ENCODE data around the gene MUCL1. TPM values are rescaled to one million over a fixed set of nuclear protein-coding genes. Genes with fewer than 3 reads are reported as not detected.

The MUCL1 gene
- total RNA-seq, 4 donors from 2014 or later, result not detected

DNA sequence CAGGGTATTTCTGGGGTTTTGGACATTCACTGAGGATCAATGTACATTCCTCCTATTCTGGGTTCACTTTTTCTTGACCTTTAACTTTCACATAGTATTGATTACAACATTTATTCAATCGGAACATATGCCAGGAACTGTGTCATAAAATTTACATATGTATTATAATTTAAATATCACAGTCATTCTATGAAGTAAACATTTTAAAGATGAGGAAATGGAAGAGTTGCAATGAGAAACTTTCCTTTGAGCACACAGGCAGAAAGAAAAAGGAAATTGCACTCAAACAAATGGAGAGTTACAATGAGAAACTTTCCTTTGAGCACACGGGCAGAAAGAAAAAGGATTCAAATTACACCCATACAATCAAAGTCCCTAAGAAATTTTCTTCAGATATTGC lies 3.1 kb downstream of the MUCL1 start:
- ATAC-seq (ENCODE audit: low FRiP score) (no peak), DNase-seq (ENCODE audit: low spot score) (no peak)
- TF ChIP-seq, protein P1, sequence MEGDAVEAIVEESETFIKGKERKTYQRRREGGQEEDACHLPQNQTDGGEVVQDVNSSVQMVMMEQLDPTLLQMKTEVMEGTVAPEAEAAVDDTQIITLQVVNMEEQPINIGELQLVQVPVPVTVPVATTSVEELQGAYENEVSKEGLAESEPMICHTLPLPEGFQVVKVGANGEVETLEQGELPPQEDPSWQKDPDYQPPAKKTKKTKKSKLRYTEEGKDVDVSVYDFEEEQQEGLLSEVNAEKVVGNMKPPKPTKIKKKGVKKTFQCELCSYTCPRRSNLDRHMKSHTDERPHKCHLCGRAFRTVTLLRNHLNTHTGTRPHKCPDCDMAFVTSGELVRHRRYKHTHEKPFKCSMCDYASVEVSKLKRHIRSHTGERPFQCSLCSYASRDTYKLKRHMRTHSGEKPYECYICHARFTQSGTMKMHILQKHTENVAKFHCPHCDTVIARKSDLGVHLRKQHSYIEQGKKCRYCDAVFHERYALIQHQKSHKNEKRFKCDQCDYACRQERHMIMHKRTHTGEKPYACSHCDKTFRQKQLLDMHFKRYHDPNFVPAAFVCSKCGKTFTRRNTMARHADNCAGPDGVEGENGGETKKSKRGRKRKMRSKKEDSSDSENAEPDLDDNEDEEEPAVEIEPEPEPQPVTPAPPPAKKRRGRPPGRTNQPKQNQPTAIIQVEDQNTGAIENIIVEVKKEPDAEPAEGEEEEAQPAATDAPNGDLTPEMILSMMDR (IDR thresholded peaks at IDR 0.05), result no peak

DNA sequence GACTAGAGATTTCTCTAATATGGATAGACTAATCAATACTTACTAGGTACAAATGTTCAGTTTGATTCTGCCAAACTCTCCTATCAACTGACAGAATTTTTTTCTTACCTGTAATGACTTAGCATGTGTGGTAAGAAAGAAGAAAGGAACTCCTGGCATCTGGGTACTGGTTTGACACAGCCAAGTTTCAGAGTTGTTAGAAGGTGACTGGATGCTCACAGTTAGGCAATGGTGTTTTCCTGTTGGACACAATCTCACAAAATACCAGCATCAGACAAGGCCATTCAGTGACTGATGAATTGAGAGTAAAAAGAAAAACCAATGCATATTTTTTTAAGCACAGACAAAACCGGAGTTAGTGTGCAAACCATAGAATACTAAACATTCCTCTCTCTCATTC lies 4.2 kb downstream of the MUCL1 start:
- TF ChIP-seq, protein P1 (IDR thresholded peaks at IDR 0.05), result no peak
- DNase-seq (ENCODE audit: low spot score) (no peak), ATAC-seq (ENCODE audit: low FRiP score) (no peak)

DNA sequence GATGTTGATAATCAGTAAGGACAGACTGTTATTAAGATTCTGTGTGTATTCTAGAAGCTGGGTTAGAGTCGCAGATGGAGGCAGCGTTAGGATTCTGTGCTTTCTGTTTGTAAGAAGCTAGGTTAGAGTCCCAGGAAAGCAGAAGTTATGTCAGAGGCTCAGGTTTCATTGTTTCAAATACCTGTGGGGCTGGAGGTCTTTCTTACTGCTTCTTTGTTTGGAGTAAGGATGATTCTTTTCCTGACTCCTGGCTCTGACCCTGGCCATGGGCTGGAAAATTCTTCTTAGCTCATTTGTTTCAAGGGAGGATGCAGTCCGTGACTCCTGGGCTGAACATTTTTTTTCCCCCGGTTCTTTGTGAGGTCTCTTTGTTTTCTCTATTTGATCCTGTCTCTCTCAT lies 5.2 kb downstream of the MUCL1 start:
- TF ChIP-seq, protein P1 (IDR thresholded peaks at IDR 0.05), result no peak
- DNase-seq (ENCODE audit: low spot score) (no peak), ATAC-seq (ENCODE audit: low FRiP score) (no peak)

DNA sequence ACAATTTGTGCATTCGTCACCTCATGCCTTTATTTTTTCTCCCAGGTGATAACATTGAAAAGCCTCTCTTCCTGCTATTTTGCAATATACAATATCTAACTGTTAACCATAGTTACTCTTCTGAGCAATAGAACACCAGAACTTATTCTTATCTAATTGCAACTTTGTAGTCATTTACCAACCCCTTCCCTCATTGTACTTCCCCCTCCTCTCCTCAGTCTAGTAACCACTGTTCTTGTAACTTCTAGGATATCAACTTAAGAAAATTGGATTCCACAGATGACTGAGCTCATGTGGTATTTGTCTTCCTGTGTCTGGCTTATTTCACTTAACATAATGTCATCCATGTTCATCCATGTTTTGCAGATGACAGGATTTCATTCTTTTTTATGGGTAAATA lies 7.6 kb downstream of the MUCL1 start:
- no peak for ATAC-seq (ENCODE audit: low FRiP score)
- no peak for DNase-seq (ENCODE audit: low spot score)
- TF ChIP-seq, protein P1 (IDR thresholded peaks at IDR 0.05), result no peak

DNA sequence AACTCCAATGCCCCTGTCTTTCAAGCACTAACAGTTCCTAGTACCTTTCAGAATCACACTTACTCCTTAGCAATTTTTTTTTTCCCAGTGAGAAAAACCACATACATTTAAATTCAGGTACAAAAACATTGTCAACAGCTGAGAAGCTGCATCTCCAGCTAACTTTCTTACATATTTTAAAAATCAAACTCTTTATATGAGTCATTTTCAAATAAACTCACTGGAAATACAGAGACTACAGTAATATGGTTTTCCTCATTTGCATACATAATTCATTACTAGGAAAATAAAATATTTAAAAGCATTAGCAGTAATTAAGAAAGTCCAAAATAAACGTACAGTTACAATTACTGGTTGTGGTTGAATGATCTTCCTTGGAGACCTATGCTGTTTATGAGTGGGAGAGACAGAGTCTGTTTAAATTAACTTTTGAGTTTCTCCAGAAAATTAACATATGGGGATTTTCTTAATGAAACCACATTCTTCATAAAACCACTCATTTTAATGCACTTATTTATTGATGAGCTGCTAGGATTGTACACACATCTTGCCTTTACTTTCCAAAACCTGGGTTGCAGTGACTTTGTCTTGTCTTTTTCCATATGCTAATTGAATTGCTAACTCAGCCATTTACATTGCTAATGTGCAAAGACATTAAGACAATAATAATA lies 9.8 kb downstream of the MUCL1 start:
- TF ChIP-seq, protein P1 (IDR thresholded peaks at IDR 0.05), result no peak
- ATAC-seq (ENCODE audit: low FRiP score), result no peak

DNA sequence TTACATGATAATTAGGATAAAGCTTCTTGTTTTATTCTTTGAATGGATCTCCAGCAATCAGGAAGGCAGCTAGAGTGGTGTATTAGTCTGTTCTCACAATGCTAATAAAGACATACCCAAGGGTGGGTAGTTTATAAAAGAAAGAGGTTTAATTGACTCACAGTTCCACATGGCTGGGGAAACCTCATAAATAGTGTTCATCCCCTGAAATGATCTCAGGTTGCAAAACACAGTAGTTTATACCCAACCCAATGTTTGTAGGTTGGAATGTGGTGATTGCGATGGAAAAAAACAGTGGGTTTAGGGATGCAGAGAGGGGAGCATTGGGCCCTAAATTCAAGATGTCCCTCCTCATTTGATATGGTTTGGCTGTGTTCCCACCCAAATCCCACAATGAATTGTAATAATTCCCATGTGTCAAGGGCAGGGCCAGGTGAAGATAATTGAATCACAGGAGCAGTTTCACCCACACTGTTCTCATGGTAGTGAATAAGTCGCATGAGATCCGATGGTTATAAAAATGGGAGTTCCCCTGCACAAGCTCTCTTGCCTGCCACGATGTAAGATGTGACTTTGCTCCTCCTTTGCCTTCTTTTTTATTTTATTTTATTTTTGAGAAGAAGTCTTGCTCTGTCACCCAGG lies 11.5 kb downstream of the MUCL1 start:
- DNase-seq (ENCODE audit: low spot score) (no peak), ATAC-seq (ENCODE audit: low FRiP score) (no peak)
- TF ChIP-seq, protein P1 (IDR thresholded peaks at IDR 0.05), result no peak

More for the DNA sequence above, 9.8 kb downstream of the MUCL1 start:
- no peak for DNase-seq (ENCODE audit: low spot score)

DNA sequence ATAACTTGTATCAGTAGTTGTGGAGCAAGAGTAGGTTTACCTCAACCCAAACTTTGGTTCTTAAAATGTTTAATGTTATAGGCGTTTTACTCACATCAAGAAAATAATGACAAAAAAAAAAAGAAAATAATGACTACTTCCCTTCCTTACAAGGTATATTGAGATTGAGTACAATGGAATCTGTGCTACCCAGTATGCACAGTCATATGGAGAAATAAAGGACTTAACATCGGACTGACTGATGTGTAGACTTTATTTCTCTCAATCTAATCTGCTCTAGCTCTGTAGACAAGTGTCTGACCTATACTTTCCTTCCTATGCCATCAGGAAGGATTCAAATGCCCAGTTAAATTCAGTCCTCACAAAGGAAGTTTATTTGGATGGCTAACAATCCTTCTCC lies 14.4 kb downstream of the MUCL1 start:
- TF ChIP-seq, protein P1 (IDR thresholded peaks at IDR 0.05), result no peak
- no peak for ATAC-seq (ENCODE audit: low FRiP score)
- no peak for DNase-seq (ENCODE audit: low spot score)
